Measurements from ENCODE around the gene EFL1.
"Not testable (repeated sequence)": the region's sequence is repeated elsewhere in the genome, so short reads cannot be mapped to it uniquely, and the experiment has no call there.

The EFL1 gene

DNA sequence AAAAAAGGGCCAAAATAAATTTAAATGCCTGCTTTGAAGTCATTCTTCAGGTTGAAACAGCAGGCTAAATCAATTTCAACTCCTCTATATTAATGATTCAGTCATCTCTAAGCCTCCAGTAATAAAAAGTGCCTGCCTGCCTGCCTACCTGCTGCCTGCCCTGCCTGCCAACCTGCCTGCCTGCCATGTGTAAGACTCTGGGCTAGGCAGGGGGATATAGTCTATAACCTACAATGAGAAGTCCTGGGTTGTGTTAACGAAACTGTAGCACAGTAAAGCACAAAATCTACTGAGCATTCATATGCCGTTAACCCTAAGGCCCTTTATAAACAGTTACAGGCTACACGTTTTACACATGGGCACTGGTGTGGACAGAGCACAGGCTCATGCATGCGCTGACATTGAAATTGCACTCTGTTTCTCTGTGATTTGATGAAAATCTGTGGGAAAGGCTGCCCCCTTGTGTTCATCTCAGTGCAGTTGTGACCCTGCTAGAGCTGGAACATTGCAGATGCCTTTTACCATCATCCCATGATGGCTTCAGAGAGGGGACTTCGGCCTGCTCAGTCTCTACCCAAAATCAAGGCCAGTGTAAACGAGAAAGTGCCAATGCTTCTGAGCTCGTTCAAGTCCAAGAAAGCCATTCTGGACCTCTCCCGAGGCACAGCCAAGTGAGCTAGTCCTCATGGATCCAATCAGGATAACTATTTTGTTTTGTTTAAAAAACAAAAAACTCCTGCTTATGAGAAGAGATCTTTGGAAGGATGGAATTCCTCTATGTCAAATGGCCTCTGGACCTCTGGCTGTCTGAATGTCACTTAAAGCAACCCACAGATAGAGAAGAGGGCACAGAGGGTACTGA lies 64.6 kb downstream of the EFL1 start:
- no peaks in the 10 kb centered on the region for H3K9me3 ChIP-seq (ENCODE audit: insufficient read depth, low read length)

DNA sequence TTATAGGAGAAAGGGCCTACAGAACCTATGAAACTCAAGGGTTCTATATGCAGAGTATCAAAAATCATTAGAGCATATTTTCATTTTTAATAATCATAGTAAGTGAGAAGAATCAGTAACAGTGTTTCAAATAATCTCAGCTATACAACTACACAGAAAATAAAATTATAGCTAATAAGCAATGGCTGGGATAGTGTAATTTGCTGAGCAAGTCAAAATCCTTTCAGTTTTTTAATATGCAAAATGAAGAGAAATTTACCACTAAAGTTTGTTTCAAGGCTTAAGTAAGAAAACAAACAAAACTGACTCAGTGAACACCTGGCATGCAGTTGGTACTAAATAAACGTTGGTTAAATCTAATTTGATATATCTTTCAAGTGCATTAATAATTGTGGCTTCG lies 66.2 kb downstream of the EFL1 start:
- H3K4me1 ChIP-seq (ENCODE audit: insufficient read depth, insufficient read length): no peaks in the 10 kb centered on the region
- no peaks in the 10 kb centered on the region for H3K36me3 ChIP-seq (ENCODE audit: insufficient read depth, insufficient read length, low read length)
- TF ChIP-seq ZNF274 (IDR thresholded peaks at IDR 0.05; ENCODE audit: low read depth, low read length) (no peak), YY1 (IDR thresholded peaks at IDR 0.05; ENCODE audit: insufficient read depth, insufficient read length) (no peak), SUZ12 (IDR thresholded peaks at IDR 0.05; ENCODE audit: extremely low read depth, insufficient read depth, insufficient read length) (no peak)
- H3K27me3 ChIP-seq (ENCODE audit: insufficient read depth, insufficient read length): no peaks in the 10 kb centered on the region
- no peaks in the 10 kb centered on the region for H3K9me3 ChIP-seq (ENCODE audit: insufficient read depth, low read length)
- no peak for DNase-seq (ENCODE audit: low read depth, low spot score)
- H3K9ac ChIP-seq (ENCODE audit: insufficient read length, low read depth): no peak overlapping the region
- H3K4me3 ChIP-seq (ENCODE audit: insufficient read length, low read depth): no peak overlapping the region

More for the DNA sequence above, 64.6 kb downstream of the EFL1 start:
- no peaks in the 10 kb centered on the region for H3K27me3 ChIP-seq (ENCODE audit: insufficient read depth, insufficient read length)
- no peak overlapping the region for H3K4me3 ChIP-seq (ENCODE audit: insufficient read length, low read depth)
- H3K9ac ChIP-seq (ENCODE audit: insufficient read length, low read depth): no peak overlapping the region
- TF ChIP-seq ZNF274 (IDR thresholded peaks at IDR 0.05; ENCODE audit: low read depth, low read length) (no peak), YY1 (IDR thresholded peaks at IDR 0.05; ENCODE audit: insufficient read depth, insufficient read length) (no peak), SUZ12 (IDR thresholded peaks at IDR 0.05; ENCODE audit: extremely low read depth, insufficient read depth, insufficient read length) (no peak)
- DNase-seq (ENCODE audit: low read depth, low spot score): peak; percentile 59
- no peaks in the 10 kb centered on the region for H3K36me3 ChIP-seq (ENCODE audit: insufficient read depth, insufficient read length, low read length)
- H3K4me1 ChIP-seq (ENCODE audit: insufficient read depth, insufficient read length): no peaks in the 10 kb centered on the region

DNA sequence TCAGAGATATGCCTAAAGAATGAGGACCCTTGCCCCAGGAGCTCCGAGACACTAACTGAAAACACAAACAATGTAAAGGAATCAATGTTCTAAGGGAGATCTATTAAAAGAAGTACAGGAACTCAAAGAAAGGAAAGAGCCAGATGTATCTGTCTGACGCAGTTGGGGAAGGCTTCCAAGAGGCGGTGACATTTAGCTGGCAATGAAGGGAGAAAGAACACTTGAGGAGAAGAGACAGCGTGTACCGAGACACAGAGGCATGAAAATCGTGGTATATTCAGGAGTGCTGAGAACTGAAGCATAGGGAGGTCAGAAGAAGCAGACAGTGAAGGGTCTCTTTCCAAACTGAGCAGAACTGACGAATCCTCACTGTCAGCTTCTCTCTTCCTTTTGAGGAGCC lies 66.7 kb downstream of the EFL1 start:
- not testable (repeated sequence) for H3K9me3 ChIP-seq (ENCODE audit: insufficient read depth, low read length); H3K9ac ChIP-seq (ENCODE audit: insufficient read length, low read depth); H3K27me3 ChIP-seq (ENCODE audit: insufficient read depth, insufficient read length); H3K36me3 ChIP-seq (ENCODE audit: insufficient read depth, insufficient read length, low read length); H3K4me3 ChIP-seq (ENCODE audit: insufficient read length, low read depth); DNase-seq (ENCODE audit: low read depth, low spot score); H3K4me1 ChIP-seq (ENCODE audit: insufficient read depth, insufficient read length)

DNA sequence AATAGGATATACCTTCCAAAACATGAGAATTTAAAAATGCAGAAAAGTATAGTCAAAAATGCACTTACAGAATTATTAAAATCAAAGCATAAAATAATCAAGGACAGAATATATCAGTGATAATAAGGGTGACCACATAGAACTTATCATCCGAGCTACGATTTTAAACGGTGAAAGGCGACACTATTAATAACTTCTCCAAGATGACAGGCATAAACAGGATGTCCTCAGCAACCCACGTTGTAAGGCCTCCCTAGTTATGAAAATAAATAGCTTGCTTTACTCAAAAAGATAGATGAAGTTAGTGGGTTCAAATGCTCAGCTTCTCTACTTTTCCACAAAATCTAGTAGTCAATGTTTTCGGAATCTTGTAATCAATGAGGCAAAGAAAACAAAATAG lies 68.0 kb downstream of the EFL1 start:
- H3K4me3 ChIP-seq (ENCODE audit: insufficient read length, low read depth); H3K9me3 ChIP-seq (ENCODE audit: insufficient read depth, low read length); H3K9ac ChIP-seq (ENCODE audit: insufficient read length, low read depth); DNase-seq (ENCODE audit: low read depth, low spot score); H3K4me1 ChIP-seq (ENCODE audit: insufficient read depth, insufficient read length); H3K36me3 ChIP-seq (ENCODE audit: insufficient read depth, insufficient read length, low read length); H3K27me3 ChIP-seq (ENCODE audit: insufficient read depth, insufficient read length): not testable (repeated sequence)

DNA sequence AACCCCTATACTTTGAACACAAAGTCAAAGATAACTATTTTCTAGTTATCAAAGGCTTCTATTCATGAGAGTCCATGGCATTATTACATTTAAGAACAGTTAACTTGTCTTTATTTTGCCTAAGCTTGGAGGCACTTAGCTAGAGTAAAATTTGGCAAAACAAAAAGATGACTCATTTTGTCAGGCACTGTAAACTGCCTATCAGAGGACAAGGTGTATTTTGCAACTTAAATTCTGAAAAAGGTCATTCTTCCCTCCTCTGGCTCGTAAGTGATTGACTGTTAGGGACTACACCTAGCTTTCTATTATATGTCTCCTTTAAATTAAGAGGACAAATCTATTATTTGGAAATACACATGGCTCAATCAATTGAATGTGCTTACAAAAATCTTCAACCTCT lies 69.1 kb downstream of the EFL1 start:
- not testable (repeated sequence) for H3K4me1 ChIP-seq (ENCODE audit: insufficient read depth, insufficient read length); H3K27me3 ChIP-seq (ENCODE audit: insufficient read depth, insufficient read length); H3K9ac ChIP-seq (ENCODE audit: insufficient read length, low read depth); DNase-seq (ENCODE audit: low read depth, low spot score); H3K9me3 ChIP-seq (ENCODE audit: insufficient read depth, low read length); H3K4me3 ChIP-seq (ENCODE audit: insufficient read length, low read depth); H3K36me3 ChIP-seq (ENCODE audit: insufficient read depth, insufficient read length, low read length)

DNA sequence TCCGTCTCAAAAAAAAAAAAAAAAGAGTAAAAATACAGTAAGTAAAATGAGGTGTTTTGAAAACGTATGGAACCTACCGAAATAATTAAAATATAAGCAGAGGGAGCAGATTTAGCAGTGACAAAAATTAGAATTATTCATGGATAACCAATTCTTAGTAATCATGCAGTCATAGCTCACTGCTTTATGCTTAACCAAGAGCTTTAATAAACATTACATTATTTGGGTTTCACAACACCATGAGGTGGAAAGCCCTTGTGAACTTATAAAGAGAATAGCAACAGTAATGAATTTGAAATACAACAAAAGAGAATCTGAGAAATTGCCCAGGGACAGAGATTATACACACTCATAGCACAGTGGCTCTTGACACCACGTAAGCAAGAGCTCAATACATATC lies 70.1 kb downstream of the EFL1 start:
- not testable (repeated sequence) for H3K4me3 ChIP-seq (ENCODE audit: insufficient read length, low read depth); DNase-seq (ENCODE audit: low read depth, low spot score); H3K4me1 ChIP-seq (ENCODE audit: insufficient read depth, insufficient read length); H3K36me3 ChIP-seq (ENCODE audit: insufficient read depth, insufficient read length, low read length); H3K27me3 ChIP-seq (ENCODE audit: insufficient read depth, insufficient read length); H3K9me3 ChIP-seq (ENCODE audit: insufficient read depth, low read length); H3K9ac ChIP-seq (ENCODE audit: insufficient read length, low read depth)

DNA sequence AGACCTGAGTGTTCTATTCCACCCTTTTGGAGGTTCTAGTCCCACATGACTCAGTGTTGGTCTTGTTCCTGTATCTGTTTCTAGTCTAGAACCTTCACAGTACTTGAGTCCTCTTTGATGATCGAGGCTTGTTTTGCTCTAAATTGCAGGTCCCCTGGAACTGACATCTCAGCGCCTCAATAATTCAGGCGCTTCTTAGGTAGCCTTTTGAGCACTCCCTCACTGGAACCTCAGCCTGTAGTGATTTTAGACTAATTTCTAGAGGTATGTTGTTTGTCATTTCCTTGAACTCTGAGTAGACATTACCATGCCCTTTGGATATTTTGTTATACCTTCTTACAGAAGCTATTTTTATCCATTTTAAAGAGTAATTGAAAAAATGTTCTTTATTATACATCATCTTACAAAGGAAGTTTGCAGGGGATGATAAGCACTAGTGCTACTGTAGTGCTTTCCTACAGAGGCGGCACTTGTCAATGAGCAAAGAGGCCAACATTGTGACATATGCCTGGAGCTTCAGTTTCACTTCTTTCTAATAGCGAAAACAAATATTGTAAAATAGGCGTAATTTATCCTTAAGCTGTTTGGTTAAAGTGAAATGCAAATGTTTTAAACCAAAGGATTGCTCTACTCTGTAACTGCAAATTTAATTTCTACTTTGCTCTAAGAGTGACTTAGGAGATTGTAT lies 75.7 kb downstream of the EFL1 start:
- no peaks in the 10 kb centered on the region for H3K9me3 ChIP-seq (ENCODE audit: insufficient read depth, low read length)
- DNase-seq (ENCODE audit: low read depth, low spot score): no peak
- TF ChIP-seq ZNF274 (IDR thresholded peaks at IDR 0.05; ENCODE audit: low read depth, low read length) (no peak), YY1 (IDR thresholded peaks at IDR 0.05; ENCODE audit: insufficient read depth, insufficient read length) (no peak), SUZ12 (IDR thresholded peaks at IDR 0.05; ENCODE audit: extremely low read depth, insufficient read depth, insufficient read length) (no peak)
- no peak overlapping the region for H3K9ac ChIP-seq (ENCODE audit: insufficient read length, low read depth)
- H3K4me3 ChIP-seq (ENCODE audit: insufficient read length, low read depth): no peak overlapping the region
- H3K36me3 ChIP-seq (ENCODE audit: insufficient read depth, insufficient read length, low read length): no peaks in the 10 kb centered on the region
- H3K27me3 ChIP-seq (ENCODE audit: insufficient read depth, insufficient read length): no peaks in the 10 kb centered on the region
- no peaks in the 10 kb centered on the region for H3K4me1 ChIP-seq (ENCODE audit: insufficient read depth, insufficient read length)

DNA sequence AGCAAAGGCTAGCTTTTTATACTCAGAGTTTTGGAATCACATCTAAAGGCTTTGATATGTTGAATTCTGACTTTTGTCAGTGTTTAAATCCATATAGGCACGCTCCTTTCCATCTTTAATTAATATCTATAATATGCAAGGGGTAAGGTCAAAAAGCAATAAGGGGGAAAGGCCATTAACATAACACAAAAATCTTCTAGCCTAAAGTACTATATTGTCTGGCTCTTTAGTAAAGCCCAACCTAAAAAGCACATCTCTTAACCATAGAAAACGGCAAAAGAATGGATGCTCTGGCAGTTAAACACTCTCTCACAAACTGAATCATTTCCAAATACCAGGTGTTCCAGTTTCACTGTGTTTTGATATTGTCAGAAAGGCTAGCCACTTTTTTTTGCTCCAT lies 76.4 kb downstream of the EFL1 start:
- Histone ChIP-seq H3K9ac (ENCODE audit: insufficient read length, low read depth) (no peak overlapping the region), H3K4me1 (ENCODE audit: insufficient read depth, insufficient read length) (no peaks in the 10 kb centered on the region), H3K9me3 (ENCODE audit: insufficient read depth, low read length) (no peaks in the 10 kb centered on the region), H3K36me3 (ENCODE audit: insufficient read depth, insufficient read length, low read length) (no peaks in the 10 kb centered on the region), H3K4me3 (ENCODE audit: insufficient read length, low read depth) (no peak overlapping the region), H3K27me3 (ENCODE audit: insufficient read depth, insufficient read length) (no peaks in the 10 kb centered on the region)
- TF ChIP-seq ZNF274 (IDR thresholded peaks at IDR 0.05; ENCODE audit: low read depth, low read length): no peak
- TF ChIP-seq YY1 (IDR thresholded peaks at IDR 0.05; ENCODE audit: insufficient read depth, insufficient read length): no peak
- no peak for TF ChIP-seq SUZ12 (IDR thresholded peaks at IDR 0.05; ENCODE audit: extremely low read depth, insufficient read depth, insufficient read length)
- no peak for DNase-seq (ENCODE audit: low read depth, low spot score)

Measured in NT2/D1 (cell line).